ENCODE data around the gene EFNA5. TPM values are rescaled to one million over a fixed set of nuclear protein-coding genes. Genes with fewer than 3 reads are reported as not detected.

The EFNA5 gene
- total RNA-seq, 1 experiment from 2014 or later = 0.22 TPM

- H2AFZ ChIP-seq (ENCODE audit: low read depth, low read length, poor library complexity, severe bottlenecking) = peak overlapping the region; percentile 98
- H3K9ac ChIP-seq (ENCODE audit: low read length) = peak overlapping the region; percentile 39
- no peaks in the 10 kb centered on the region for H3K79me2 ChIP-seq (ENCODE audit: insufficient read depth, low read length)
- intact Hi-C loops (cut with micrococcal nuclease) = loop anchor here (2.0 kb wide), 1 partner anchor 101 kb away; no protein-coding TSS in a partner anchor
- H3K9me2 ChIP-seq (ENCODE audit: insufficient read depth) = no peaks in the 10 kb centered on the region
- H3K9me3 ChIP-seq (ENCODE audit: control insufficient read depth in 1 of 2, insufficient read depth in 1 of 2, low read depth in 1 of 2, low read length in 2 of 2) = no peaks in the 10 kb centered on the region
- CTCF ChIA-PET = interaction anchor here (0.6 to 2.3 kb wide), 25 partner anchors 9 to 1303 kb away, joined by 3 to 20 read pairs (median 4); no protein-coding TSS in a partner anchor
- H3K4me2 ChIP-seq (ENCODE audit: low read length) = peak overlapping the region; percentile 85
- peaks cover 0 to 17% of the 10 kb centered on the region in 2 experiments; a peak in 2 of 4 replicates for H3K4me1 ChIP-seq (ENCODE audit: control insufficient read depth in 1 of 2, insufficient read depth in 2 of 2, low read length in 2 of 2)
- DNase-seq (ENCODE audit: low read depth, low spot score) = peak; percentile 83
- no TSS peak for BruUV-seq (replicated peaks)
- H3K36me3 ChIP-seq (ENCODE audit: control insufficient read depth in 1 of 2, insufficient read depth in 2 of 2, low read length in 2 of 2) = no peaks in the 10 kb centered on the region
- H3K27me3 ChIP-seq (ENCODE audit: insufficient read depth, low read length) = no peaks in the 10 kb centered on the region
- H3K27ac ChIP-seq (ENCODE audit: low read depth, low read length) = no peak overlapping the region
- peak overlapping the region; percentile 41 to 53 for H3K4me3 ChIP-seq (replicated peaks in 1 of 2; ENCODE audit: low read depth in 1 of 2, low read length in 2 of 2)
- RAD21 ChIA-PET (ENCODE audit: low non-redundant PET in 1 of 2, low total read pairs in 2 of 2, uncharacterized antibody in 2 of 2, unreplicated experiment in 2 of 2) = interaction anchor here (0.7 to 1.1 kb wide), 3 partner anchors 13 to 265 kb away, joined by 3 read pairs; no protein-coding TSS in a partner anchor
- peak; percentile 95 for ATAC-seq
- POLR2A ChIA-PET = interaction anchor here (1.2 to 1.5 kb wide), 2 partner anchors 9 to 19 kb away, joined by 3 read pairs; no protein-coding TSS in a partner anchor
- TF ChIP-seq RAD21 (IDR thresholded peaks at IDR 0.05; ENCODE audit: low read depth) (peak; percentile 72), CBX3 (IDR thresholded peaks at IDR 0.05; ENCODE audit: low read depth) (peak; percentile 50; the same call in 1 of the 2 replicates), CTCF (IDR thresholded peaks at IDR 0.05 in 2 of 3, conservative IDR thresholded peaks at IDR 0.05 in 1 of 3; ENCODE audit: borderline replicate concordance in 1 of 3, insufficient read depth in 1 of 3, low read depth in 2 of 3, low read length in 2 of 3) (peak; percentile 48 to 93 (median 89); a peak in 5 of 6 replicates), JUND (IDR thresholded peaks at IDR 0.05) (no peak), POLR2AphosphoS5 (IDR thresholded peaks at IDR 0.05; ENCODE audit: low read depth, low read length) (peak; percentile 54), ZBTB33 (IDR thresholded peaks at IDR 0.05; ENCODE audit: extremely low read depth, insufficient replicate concordance, low read length) (no peak), MAX (IDR thresholded peaks at IDR 0.05) (0 out of 2 replicates have a peak, but pooled peaks have one; percentile 27)
- H4K20me1 ChIP-seq (ENCODE audit: insufficient read depth) = no peaks in the 10 kb centered on the region
Observed at GRCh38 chr5:107571621-107572536, 98.9 kb downstream of the EFNA5 start.
